Right lung (tissue), 10 donors: ENCODE measurements around the gene TNS1. TPM values are rescaled to one million over a fixed set of nuclear protein-coding genes. Genes with fewer than 3 reads are reported as not detected.
A peak's percentile ranks its signal among the peaks of the same experiment; 100 is the strongest.
"Not testable (repeated sequence)": the region's sequence is repeated elsewhere in the genome, so short reads cannot be mapped to it uniquely, and the experiment has no call there.

Experiments used
- DNase-seq, 2 donors: peaks; one replicate each; pipeline ENCODE4 v3.0.0-alpha.2; 2013
- long read RNA-seq, 8 donors: transcript quantifications; one replicate each; lab custom pipeline, GENCODE V29; 2026
- polyA plus RNA-seq, 5 donors: library from polyadenylated mRNA; unstranded; fragments of 120-200 nt; gene quantifications; one replicate each; pipeline versions ENCODE4 v1.2.1 to v1.2.3, GENCODE V29; 2013; ENCODE audit warnings: inconsistent platforms in 1 of 5, low replicate concordance in 1 of 5; ENCODE audit not compliant: insufficient read length in 5 of 5, insufficient read depth in 1 of 5

The TNS1 gene
- 100 to 1,000 TPM; 113 to 196 (median 125) TPM for polyA plus RNA-seq
- long read RNA-seq, donor 1, transcript TNS1-217 (8 exons, 1,652 nt): minor isoform, 9 of 168 reads
- long read RNA-seq, donor 1, transcript TNS1-216 (2 exons, 758 nt): major isoform, 17 of 168 reads
- long read RNA-seq, donor 1, partial matches to known transcripts: 141 of 168 reads
- long read RNA-seq, donor 1, other reads (novel, unspliced or antisense): 0 of 168 reads
- long read RNA-seq, donor 2, transcript TNS1-216 (2 exons, 758 nt): major isoform, 9 of 23 reads
- long read RNA-seq, donor 2, partial matches to known transcripts: 11 of 23 reads
- long read RNA-seq, donor 2, other reads (novel, unspliced or antisense): 0 of 23 reads
- long read RNA-seq, donor 3, transcript TNS1-216 (2 exons, 758 nt): major isoform, 6 of 73 reads
- long read RNA-seq, donor 3, partial matches to known transcripts: 63 of 73 reads
- long read RNA-seq, donor 3, other reads (novel, unspliced or antisense): 0 of 73 reads
- long read RNA-seq, donor 4, transcript TNS1-217 (8 exons, 1,652 nt): minor isoform, 5 of 63 reads
- long read RNA-seq, donor 4, transcript TNS1-216 (2 exons, 758 nt): major isoform, 15 of 63 reads
- long read RNA-seq, donor 4, partial matches to known transcripts: 43 of 63 reads
- long read RNA-seq, donor 4, other reads (novel, unspliced or antisense): 0 of 63 reads
- long read RNA-seq, donor 5, transcript TNS1-216 (2 exons, 758 nt): major isoform, 8 of 47 reads
- long read RNA-seq, donor 5, partial matches to known transcripts: 37 of 47 reads
- long read RNA-seq, donor 5, other reads (novel, unspliced or antisense): 0 of 47 reads
- long read RNA-seq, donor 6, full-length matches to known transcripts: 25 of 78 reads
- long read RNA-seq, donor 6, partial matches to known transcripts: 53 of 78 reads
- long read RNA-seq, donor 6, other reads (novel, unspliced or antisense): 0 of 78 reads
- long read RNA-seq, donor 7, transcript TNS1-216 (2 exons, 758 nt): major isoform, 14 of 67 reads
- long read RNA-seq, donor 7, partial matches to known transcripts: 43 of 67 reads
- long read RNA-seq, donor 7, other reads (novel, unspliced or antisense): 6 of 67 reads
- long read RNA-seq, donor 8, transcript TNS1-216 (2 exons, 758 nt): major isoform, 7 of 20 reads
- long read RNA-seq, donor 8, partial matches to known transcripts: 12 of 20 reads
- long read RNA-seq, donor 8, other reads (novel, unspliced or antisense): 0 of 20 reads

DNA sequence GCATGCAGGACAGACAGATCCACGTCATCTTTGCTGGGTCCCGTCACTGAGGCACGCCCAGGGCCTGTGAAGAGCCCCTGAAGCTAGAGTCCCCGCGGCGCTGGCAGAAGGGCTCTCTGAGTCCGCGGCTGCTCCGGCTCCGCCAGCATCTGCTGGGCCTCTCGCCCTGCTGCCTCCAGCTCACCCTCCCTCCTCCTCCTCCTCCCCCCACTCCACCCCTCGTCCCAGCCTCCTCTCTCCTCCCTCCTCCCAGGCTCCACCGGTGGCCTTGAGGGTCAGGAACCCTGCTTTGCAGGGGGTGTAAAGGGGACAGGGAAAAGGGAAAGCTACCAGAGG, at the start of gene TNS1:
Gene TNS1, minus strand, starts transcription at position 151 of the 336 bp plus-strand sequence. Its CDS starts 123 bp downstream, at position 28.
- DNase-seq: no peak

DNA sequence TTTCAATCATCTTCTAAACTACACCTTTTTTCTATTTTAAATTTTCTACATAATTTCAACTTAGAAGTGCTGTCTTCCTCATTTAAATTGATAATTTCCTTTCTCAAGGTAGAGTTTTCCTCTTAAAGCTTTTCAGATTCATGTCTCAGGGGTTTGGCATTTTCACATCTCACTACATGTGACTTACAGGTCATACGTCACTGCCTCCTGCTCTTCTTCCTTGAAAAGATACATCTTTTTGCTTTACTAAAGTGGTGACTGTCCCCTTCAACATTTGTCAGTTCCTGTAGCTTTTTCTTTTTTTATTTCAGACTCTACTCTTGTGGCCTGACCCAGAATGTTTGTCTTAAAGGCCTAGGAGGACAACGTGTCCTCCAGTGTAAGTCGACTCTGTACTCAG, 49.1 kb upstream of the TNS1 start:
- no peak for DNase-seq

DNA sequence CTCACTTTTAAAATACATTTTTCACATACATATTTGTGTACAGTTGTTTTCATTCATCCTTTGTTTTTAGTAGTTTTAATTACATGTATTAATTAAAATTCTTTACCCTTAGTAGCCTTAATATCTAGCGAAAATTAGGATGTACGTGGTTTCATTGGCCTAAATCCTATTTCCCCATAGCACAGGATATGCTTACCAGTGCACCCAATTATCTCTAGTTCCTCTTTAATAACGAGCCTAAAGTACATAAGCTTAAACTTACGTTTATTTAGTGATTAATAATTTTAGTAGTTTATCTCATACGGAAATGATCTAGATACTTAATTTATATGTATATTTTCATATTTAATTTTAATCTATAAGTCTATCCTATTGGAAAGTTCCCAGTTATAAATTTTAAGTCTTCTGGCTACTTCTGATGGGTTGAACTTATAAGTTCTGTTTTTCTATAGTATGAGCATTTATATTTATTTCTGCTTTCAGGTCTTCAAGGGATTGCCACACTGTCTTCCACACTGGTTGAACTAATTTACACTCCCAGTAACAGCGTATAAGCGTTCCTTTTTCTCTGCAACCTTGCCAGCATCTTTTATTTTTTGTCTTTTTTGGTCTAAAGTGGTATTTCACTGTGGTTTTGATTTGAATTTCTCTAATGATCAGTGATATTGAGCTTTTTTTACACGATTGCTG, 44.9 kb upstream of the TNS1 start:
- no peak for DNase-seq

DNA sequence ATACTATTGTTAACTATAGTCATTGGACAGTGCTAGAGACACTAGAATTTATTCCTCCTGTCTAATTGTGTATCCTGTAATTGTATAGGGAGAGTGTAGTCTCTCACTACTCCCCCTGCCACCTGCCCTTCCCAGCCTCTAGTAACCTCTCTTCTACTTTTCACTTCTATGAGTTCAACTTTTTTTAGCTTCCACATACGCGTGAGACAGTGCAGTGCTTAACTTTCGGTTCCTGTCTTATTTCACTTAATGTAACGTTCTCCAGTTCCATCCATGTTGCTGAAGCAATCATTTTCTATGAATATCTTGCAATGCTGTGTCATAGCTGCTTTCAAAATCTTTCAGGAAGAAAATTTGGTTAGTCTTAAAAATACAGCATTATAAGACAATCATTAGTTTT, 43.4 kb upstream of the TNS1 start:
- no peak for DNase-seq

DNA sequence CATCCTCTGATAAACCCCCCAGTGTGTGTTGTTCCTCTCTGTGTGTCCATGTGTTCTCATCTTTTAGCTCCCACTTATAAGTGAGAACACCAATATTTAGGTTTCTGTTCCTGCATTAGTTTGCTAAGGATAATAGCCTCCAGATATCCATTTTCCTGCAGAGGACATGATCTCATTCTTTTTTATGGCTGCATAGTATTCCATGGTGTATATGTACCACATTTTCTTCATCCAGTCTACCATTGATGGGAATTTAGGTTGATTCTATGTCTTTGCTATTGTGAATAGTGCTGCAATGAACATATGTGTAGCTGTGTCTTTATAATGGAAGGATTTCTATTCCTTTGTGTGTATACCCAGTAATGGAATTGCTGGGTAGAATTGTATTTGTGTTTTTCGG, 41.8 kb upstream of the TNS1 start:
- not testable (repeated sequence) for DNase-seq

DNA sequence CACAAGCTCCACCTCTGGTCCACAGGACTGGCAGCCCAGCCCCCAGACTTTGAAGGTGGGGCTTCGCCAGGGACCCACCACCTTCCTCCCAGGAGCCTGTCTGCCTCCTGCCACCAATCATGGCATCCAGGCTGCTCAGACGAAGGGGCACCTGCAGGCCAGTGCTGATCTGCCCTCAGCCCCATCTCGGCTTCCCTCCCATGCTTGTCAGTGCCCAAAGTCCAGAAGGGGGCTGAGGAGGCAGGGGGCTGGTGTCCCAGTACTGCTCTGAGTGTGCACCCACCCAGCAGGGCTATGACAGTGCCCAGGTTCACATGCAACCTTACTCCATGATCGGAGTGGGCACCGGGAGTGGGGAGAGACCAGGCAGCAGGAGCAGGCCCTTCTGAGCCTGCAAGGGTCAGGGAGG, 40.9 kb upstream of the TNS1 start:
- DNase-seq: no peak

DNA sequence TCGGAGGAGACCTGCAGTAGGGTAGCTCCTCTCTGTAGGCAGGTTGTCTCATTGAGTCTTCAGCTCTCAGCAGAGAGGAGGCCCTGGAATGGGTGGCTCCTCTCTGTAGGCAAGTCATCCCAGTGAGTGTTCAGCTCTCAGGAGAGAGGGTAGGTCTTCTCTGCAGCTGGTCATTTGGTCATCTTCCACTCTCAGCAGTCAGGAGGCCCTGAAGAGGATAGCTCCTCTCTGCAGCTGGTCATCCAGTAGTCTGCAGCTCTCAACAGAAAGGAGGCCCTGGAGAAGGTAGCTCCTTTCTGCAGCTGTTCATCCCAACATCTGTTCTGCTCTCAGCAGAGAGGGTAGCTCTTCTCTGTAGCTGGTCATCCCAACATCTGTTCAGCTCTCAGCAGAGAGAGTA, 40.3 kb upstream of the TNS1 start:
- no peak for DNase-seq

DNA sequence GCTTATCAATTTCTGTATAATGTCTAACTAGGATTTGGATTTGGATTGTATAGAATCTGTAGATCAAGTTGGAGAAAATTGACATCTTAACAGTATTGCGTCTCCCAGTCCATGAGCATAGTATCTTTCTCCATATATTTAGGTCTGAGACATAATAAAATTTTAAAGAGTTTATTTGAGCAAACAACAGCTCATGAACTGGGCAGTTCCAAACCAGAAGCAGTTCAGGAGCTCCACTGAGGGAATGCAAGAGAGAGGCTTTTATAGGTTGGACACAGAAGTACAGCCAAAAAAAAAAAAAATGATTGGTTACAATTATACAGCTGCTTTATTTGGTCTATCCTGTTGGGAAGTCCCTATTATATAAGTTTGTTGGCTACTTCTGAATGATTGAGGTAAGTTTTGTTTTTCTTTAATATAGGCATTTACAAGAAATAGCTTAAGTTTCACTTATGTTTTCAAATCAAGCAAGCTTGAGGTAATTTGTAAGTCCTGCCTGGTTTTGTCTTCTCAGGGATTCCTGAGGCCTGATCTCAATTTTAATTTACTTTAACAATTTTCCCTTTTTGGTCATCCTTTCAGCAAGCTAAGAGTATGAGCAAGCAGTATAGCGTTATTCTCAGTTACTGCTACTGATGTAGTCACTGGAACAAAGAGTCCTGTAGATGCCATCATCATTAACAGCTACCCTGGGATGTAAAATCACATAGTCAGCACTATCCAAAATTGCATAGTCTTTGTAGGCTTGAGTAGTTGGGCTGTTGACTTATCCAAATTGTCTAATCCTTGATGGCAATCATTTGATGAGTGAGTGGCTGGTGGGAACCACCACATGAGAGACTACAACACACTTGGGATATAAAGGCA, 38.7 kb upstream of the TNS1 start:
- no peak for DNase-seq

DNA sequence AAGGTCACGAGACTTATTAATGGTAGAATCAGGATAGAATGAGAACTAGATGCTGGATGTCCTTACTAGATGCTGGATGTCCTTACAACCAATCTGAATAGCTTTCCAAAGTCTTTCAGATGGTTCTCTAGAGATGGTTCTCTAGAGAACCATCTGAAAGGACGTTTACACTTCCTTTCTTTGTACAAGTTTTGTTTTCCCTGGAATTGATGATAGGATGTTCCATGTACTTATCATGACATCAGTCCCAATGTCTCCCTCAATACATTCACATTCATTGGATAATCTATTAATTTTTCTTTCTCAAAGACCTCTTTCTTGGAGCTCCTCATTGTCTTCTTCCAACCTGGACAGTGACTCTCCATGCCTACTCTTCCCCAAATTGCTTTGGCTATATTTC, 38.1 kb upstream of the TNS1 start:
- no peak for DNase-seq

DNA sequence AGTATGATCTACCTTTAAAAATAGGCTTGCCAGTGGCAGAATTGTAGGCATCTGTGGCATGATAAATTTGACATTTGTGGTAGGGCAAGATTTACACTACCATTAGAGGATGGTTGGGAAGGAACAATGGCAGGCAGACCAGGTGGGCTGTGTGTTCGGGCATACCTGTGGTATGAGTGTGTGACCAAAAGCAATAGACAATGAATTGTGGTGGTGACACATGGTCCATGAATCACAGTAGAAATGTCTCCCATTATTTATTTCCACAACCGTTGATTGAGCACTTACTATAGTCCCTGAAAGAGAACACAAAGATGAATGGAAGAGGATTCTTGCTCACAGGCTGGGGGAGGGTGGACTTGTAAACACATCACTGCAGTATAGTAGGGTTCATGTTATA, 36.4 kb upstream of the TNS1 start:
- DNase-seq: no peak

DNA sequence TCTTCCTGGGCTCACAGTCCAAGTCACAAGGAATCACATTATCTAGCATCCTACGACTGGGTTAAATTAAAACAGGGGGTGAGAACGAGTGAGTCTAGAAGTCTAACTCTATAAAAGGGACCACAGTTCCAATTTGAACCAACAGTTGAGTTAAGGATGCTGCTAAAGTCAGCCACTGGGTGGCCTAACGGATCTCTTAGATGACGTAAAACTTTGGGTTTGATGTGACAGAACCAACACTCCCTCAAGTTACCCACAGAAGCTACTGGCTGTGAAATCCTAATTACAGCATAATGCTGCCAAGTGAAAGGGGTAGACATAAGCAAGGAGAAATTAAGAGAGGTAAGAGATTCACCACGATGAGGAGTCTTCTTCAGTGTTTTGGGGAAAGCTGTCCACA, 33.6 kb upstream of the TNS1 start:
- no peak for DNase-seq

DNA sequence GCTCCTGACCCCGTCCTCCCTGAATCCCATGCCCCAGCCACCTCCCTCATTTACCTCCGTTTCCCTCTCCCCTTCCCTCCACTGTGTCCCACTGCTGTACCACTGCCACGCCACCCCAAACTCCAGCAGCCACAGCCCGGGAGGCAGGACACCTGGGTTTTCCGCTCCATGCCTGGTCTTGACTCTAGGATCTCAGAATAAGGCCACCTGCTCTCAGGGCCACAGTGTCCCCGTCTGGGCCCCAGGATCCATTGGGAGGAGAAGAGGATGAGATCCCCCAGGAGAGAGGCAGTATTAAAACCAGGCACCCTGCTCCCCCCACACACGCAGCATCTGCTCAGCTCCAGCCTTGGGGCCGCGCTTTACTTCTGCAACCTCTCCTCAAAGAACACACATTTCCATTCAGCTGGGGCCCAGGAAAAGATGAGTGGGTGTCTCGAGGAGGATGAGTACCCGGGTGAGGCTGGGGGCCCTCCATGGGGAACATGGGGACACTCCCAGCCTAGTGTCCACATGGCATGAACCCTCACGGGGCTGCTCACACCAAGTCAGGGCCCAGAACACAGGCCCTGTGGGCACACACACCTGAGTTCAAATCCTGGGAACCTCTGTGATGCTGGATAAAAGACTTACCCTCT, 32.8 kb upstream of the TNS1 start:
- no peak for DNase-seq

DNA sequence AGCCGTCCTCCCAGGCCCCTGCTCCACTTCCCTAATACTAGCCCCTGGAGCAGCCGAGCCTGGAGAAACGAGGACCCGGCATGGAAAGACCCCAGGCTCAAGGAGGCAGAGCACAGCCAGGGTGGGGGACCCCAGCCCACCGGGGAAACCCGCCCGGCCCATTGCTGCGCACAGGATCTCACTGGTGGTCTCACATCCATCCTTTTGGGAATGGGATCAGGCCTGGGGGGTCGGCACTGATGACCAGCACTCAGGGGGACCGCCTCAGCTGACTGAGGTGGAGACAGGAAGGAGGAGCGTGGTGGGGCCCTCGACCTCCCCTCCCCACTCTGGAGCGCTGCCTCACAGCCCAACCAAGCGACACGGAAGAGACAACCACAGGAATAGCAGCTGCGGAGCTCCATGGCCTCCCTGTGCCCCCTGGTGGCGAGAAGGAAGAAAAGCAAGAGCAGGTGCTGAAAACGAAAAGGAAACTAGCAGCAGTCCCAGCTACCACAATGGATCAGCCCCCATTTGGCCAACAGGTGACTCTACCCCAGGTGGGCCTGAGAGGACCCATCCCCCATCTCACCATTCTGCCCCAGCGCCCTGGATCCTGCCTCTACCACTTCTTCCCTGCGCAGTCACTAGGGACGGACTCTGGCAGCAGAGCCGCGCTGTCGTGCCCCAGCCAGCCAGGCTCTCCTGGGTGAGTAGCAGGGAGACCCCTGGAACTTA, 31.9 kb upstream of the TNS1 start:
- peak; percentile 62 to 72 for DNase-seq

DNA sequence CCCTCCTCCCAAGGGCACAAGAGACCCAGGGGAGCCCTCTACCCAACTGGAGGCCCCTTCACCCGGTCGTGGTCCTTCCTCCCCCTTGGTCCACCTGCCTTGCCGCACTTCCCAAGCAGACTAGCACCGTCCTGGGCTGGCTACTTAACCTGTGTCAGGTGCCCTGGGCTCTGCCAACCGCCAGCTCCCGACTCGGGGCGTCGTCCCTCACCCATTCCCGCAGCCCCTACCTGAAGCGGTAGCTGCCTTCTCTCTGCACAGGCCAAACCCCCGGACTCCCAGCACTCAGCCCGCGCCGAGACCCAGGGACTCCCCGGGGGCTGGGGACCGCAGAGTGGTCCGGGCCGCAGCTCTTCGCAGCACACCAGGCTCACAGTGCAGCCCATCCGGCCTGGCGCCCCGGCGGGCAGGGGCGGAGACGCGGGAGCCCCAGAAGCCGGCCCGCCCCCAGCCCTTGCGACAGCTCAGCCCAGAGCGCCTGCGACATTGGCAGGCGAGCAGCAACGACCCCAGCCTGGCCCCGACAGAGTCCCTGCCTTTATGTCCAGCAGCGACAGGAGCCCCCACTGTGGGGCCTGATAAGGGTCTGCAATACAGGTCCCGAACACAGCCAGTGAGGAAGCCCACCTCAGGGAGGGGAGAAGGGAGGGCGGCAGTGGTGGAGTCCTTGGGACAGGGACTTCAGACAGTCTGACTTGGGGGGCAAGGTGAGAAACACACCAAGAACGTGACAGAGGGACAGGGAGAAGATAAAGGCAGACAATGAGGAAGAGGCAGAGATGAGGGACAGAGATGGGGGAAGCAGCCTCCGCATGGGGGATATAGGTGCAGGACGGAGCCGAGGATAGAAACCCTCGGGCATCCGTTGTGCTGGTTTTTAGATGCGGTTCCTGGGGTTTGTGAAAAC, 31.0 kb upstream of the TNS1 start:
- peak in 1 of 2 donors; percentile 30 for DNase-seq

DNA sequence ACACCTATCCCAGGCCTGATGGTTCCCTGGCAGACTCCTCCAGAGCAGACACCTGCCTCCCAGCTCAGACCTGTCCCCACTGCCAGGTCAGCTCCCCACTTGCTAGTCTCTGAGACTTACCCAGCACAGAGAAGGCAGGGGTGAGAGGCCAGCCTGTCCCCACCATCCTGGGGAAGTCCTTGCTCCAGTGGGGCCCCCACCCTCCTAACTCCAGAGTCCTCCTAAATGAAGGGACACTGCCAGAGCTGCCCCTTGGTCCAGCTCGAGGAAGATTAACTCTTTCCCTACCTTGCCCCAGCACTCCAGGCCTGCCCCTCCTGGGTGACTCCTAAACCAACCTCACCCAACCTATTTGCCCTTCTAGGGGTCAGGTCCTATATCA, 30.4 kb upstream of the TNS1 start:
- no peak for DNase-seq

DNA sequence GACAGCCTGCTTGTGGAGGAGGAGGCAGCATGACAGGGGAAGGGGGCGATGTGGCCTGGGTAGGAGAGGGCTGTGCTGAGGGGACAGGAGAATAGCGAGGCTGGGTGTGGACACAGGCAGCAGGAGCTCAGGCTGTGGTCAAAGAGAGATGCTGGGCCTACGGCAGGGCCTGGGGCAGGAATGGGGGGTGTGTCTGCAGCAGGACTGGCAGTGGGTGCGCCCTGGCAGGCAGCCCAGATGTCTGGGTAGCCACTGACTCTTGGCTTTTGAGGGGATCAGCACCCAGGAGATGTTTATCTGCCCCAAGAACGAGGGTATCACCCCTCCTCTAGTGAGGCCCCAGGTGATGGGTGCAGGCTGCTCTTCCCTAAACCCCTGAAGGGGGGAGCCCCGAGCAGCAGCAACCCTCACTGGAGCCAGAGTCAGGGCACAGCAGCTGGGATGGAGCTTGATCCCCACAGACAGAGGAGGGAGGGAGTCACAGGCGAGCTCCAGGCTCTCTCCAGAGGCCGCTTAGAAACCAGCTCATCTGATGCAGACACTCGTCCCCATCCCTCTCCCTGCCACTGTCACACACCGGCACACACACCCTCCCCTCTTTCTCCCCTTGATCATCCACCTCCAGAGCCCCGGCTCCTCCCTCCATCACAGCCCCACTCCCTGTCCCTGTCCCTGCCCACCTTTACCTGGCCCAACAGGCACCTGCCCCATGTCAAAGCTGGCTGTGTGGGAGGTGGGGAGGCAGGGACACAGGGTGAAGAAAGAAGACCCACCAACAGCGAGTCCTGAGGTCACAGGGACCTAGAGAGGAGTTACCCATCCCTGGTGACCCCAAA, 29.8 kb upstream of the TNS1 start:
- DNase-seq: no peak

DNA sequence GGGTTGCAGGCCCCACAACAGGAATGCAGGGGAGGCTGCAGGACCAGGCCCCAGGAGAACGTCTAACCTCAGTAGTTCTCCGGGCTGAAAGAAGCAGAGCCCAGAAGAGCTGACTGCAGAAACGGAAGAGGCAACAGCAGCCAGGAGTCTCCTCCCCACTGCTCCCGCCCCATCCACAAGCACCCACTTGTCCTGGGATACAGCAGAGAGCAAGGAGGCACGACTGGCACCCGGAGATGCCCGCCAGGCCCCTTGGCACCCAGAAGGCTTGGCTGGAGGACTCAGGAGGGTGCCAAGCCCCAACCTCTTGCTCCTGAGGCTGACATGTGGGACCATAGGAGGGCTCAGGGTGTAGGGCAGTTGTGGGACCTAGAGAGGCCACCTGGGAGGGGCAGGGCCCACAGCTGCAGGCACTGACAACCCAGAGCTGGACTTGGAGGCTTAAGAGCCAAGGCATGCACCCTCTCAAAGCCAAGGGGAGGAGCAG, 29.0 kb upstream of the TNS1 start:
- no peak for DNase-seq
